ENCODE measurements around the gene ADARB1.
"Not testable (repeated sequence)": the region's sequence is repeated elsewhere in the genome, so short reads cannot be mapped to it uniquely, and the experiment has no call there.

GRCh38 chr21:45140944-45141343 is 66.6 kb downstream of the ADARB1 start:
- not testable (repeated sequence) for TF ChIP-seq CTCF (IDR thresholded peaks at IDR 0.05; ENCODE audit: poor library complexity); EZH2phosphoT487 (IDR thresholded peaks at IDR 0.05; ENCODE audit: low read depth, severe bottlenecking, unreplicated experiment)
